Measurements from ENCODE around the gene STIM1. TPM values are rescaled to one million over a fixed set of nuclear protein-coding genes. Genes with fewer than 3 reads are reported as not detected.

Gene STIM1
- total RNA-seq, 4 donors from 2014 or later: 42.4 to 114 (median 72.8) TPM

DNA sequence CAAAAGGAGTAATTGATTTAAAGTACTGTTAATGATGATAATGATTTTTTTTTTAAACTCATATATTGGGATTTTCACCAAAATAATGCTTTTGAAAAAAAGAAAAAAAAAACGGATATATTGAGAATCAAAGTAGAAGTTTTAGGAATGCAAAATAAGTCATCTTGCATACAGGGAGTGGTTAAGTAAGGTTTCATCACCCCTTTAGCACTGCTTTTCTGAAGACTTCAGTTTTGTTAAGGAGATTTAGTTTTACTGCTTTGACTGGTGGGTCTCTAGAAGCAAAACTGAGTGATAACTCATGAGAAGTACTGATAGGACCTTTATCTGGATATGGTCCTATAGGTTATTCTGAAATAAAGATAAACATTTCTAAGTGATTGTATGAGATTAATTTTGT lies 283.0 kb downstream of the STIM1 start:
- no peak for ATAC-seq
- H3K27me3 ChIP-seq: no peaks in the 10 kb centered on the region
- 100% methylated on average over 1 of the region's 1 CpG for WGBS, 2 donors (ENCODE audit: low coverage in 1 of 2)
- no peak overlapping the region for H3K27ac ChIP-seq
- no peaks in the 10 kb centered on the region for H3K4me1 ChIP-seq
- peaks cover 0 to 84% of the 10 kb centered on the region in 2 donors for H3K36me3 ChIP-seq
- TF ChIP-seq POLR2A (IDR thresholded peaks at IDR 0.05): no peak
- TF ChIP-seq EP300 (IDR thresholded peaks at IDR 0.05): no peak
- no peak for TF ChIP-seq POLR2AphosphoS5 (IDR thresholded peaks at IDR 0.05)
- TF ChIP-seq, protein P1, sequence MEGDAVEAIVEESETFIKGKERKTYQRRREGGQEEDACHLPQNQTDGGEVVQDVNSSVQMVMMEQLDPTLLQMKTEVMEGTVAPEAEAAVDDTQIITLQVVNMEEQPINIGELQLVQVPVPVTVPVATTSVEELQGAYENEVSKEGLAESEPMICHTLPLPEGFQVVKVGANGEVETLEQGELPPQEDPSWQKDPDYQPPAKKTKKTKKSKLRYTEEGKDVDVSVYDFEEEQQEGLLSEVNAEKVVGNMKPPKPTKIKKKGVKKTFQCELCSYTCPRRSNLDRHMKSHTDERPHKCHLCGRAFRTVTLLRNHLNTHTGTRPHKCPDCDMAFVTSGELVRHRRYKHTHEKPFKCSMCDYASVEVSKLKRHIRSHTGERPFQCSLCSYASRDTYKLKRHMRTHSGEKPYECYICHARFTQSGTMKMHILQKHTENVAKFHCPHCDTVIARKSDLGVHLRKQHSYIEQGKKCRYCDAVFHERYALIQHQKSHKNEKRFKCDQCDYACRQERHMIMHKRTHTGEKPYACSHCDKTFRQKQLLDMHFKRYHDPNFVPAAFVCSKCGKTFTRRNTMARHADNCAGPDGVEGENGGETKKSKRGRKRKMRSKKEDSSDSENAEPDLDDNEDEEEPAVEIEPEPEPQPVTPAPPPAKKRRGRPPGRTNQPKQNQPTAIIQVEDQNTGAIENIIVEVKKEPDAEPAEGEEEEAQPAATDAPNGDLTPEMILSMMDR (IDR thresholded peaks at IDR 0.05): no peak
- H3K4me3 ChIP-seq: no peak overlapping the region
- peaks cover 0 to 16% (median 2%) of the 10 kb centered on the region in 3 donors for H3K9me3 ChIP-seq

DNA sequence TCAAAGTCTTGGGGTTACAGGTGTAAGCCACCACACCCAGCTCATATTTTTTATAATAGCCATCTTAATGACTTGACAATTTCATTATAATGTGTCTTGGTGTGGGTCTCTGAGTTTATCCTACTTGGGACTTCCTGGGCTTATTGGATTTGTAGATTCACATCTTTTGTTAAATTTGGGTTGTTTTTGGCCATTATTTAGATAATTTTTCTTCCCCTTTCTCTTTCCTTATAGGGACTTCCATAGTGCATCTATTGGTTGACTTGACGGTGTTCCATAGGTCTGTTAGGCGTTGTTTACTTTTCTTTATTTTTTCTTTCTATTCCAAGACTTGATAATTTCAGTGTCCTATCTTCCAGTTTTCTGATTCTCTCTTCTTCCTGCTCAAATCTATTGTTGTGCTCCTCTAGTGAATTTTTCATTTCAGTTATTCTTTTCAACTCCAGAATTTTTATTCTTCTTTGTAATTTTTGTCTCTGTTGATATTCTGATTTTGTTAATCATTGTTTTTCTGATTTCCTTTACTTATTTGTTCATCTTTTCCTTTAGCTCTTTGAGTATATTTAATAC lies 284.7 kb downstream of the STIM1 start:
- H3K9me3 ChIP-seq: peaks cover 0 to 16% (median 2%) of the 10 kb centered on the region in 3 donors
- no peaks in the 10 kb centered on the region for H3K4me1 ChIP-seq
- no peak overlapping the region for H3K4me3 ChIP-seq
- peaks cover 0 to 75% of the 10 kb centered on the region in 2 donors for H3K36me3 ChIP-seq
- no peak for ATAC-seq
- no peak overlapping the region for H3K27ac ChIP-seq
- no peaks in the 10 kb centered on the region for H3K27me3 ChIP-seq
- WGBS, 2 donors (ENCODE audit: low coverage in 1 of 2): 97 to 100% methylated on average over 2 of the region's 2 CpGs
- TF ChIP-seq POLR2AphosphoS5 (IDR thresholded peaks at IDR 0.05) (no peak), POLR2A (IDR thresholded peaks at IDR 0.05) (no peak), EP300 (IDR thresholded peaks at IDR 0.05) (no peak)
- TF ChIP-seq, protein P1 (IDR thresholded peaks at IDR 0.05): no peak

Small RNA genes within 50 kb of the gene (small RNA-seq; reads per million reads assigned to genes)
- gene AC087441.2 (0 reads per million in 4 donors), gene RF00409 (0 reads per million in 4 donors), gene RPS29P20 (0 reads per million in 4 donors)

Other genes starting within 250 kb of the STIM1 start
- gene ART5, start 213.7 kb upstream of the STIM1 start, total RNA-seq: under 1 TPM in 1 of 4 donors, not detected in 3; 0.27 TPM
- not detected for gene ART1, start 210.5 kb upstream of the STIM1 start, total RNA-seq
- under 1 TPM in 3 of 4 donors, not detected in 1; 0.19 to 0.78 (median 0.67) TPM for gene CHRNA10, start 184.3 kb upstream of the STIM1 start, total RNA-seq
- gene NUP98, start 58.1 kb upstream of the STIM1 start, total RNA-seq: 100 to 1,000 TPM in 2 of 4 donors, 10 to 100 TPM in 2; 72.1 to 141 (median 103) TPM
- gene PGAP2, start 47.1 kb upstream of the STIM1 start, total RNA-seq: 10 to 100 TPM in 1 of 4 donors, 1 to 10 TPM in 3; 4.2 to 12.0 (median 5.1) TPM
- gene RHOG, start 14.7 kb upstream of the STIM1 start, total RNA-seq: 10 to 100 TPM; 31.9 to 67.4 (median 52.2) TPM
- 10 to 100 TPM; 33.1 to 67.4 (median 43.6) TPM for gene RRM1, start 239.1 kb downstream of the STIM1 start, total RNA-seq

Data from gastroesophageal sphincter (tissue), 4 donors.